ENCODE measurements around the gene ISG20L2.
"Not testable (repeated sequence)": the region's sequence is repeated elsewhere in the genome, so short reads cannot be mapped to it uniquely, and the experiment has no call there.

Gene ISG20L2

GRCh38 chr1:156728599-156729462 is at the start of gene ISG20L2:
ISG20L2 (minus strand) TSS chr1:156728766; CDS start chr1:156727652, 1,114 bp downstream.
- peak; percentile 93 for DNase-seq

DNA sequence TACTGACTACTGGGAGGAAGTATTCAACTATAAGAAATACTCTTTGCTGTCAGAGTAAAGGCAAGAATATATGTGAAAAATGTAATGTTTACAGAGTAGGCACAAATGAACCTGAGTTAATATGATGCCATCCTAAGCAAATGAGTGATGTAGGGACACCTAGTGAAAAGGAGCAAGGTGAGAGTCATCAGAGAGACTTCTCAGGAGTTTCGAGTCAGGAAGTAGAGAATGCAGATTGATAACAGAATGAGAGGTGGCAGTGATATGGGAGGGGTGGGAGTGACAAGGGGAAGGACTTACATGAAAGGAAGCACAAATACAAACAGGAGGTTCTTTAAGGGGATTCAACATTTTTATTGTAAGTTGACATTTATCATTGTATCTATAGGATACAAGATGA is 49.0 kb upstream of the ISG20L2 start:
- no peak for DNase-seq

GRCh38 chr1:156776942-156777341 is 48.4 kb upstream of the ISG20L2 start:
- no peak for DNase-seq

GRCh38 chr1:156775799-156776198 is 47.2 kb upstream of the ISG20L2 start:
- DNase-seq: no peak

DNA sequence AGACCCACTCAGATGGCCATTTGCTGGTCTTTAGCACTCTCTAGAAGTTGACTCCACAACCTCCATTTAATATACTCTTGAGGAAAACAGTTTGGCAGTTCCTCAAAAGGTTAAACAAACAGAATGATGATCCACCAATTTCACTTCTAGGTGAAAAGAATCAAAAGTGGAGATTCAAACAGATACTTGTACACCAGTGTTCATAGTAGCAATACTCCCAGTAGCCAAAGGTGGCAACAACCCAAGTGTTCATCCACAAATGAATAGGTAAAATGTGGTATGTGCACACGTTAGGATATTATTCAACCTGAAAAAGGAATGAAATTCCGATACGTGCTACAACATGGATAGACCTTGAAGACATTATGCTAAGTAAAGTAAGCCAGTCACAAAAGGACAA is 45.0 kb upstream of the ISG20L2 start:
- DNase-seq: no peak

- no peak for DNase-seq
Observed at GRCh38 chr1:156772728-156773497, 44.3 kb upstream of the ISG20L2 start.

DNA sequence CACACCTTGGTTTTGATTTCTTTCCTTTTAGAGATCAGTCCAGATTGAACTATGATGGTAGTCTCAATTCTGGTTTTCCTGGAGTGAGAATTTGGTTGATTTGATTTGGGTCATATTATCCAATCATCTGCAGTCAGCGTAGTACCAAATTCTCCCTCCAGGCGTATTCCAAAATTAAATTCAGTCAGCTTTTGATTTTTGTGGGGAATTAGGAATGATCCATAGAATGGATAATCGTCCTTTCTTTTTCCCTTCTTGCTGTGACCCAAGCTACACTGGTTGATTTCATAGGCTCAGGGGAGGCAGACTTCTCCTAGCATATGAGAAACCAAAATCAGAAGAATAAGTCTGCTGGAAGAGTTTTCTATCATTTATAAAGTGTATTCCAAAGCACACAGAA is 43.7 kb upstream of the ISG20L2 start:
- no peak for DNase-seq

DNA sequence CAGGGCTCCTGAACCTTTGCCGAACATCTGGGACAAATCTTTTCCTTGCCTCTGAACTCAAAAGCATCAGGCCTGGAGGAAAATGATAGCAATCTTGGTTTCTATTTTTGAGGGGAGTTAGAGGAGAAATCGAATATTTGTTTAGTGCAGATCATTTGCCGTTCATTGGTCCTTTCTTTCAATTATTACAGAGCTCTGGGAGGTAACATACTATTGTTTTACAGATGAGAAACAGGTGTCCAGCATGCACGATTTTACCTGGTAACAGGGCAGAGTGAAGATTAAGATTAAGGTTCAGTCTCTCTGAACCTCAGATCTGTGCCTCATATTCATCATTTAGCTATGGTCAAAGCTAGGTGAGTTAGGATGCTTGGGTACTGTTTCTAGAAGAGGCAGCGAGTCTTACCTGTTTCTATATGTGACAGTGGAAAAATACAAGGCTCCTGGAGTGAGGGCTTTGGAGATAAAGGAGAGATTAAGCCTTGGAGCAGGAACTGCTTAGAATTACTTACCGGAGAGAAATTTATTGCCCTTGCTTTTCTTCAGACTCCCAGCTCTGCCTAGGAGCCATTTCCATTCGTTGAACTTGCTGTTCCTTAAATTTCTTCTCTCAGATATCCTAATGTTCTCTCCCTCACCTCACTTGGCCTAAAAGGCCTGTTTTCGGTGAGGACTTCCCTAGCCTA is 40.2 kb upstream of the ISG20L2 start:
- DNase-seq: no peak

DNA sequence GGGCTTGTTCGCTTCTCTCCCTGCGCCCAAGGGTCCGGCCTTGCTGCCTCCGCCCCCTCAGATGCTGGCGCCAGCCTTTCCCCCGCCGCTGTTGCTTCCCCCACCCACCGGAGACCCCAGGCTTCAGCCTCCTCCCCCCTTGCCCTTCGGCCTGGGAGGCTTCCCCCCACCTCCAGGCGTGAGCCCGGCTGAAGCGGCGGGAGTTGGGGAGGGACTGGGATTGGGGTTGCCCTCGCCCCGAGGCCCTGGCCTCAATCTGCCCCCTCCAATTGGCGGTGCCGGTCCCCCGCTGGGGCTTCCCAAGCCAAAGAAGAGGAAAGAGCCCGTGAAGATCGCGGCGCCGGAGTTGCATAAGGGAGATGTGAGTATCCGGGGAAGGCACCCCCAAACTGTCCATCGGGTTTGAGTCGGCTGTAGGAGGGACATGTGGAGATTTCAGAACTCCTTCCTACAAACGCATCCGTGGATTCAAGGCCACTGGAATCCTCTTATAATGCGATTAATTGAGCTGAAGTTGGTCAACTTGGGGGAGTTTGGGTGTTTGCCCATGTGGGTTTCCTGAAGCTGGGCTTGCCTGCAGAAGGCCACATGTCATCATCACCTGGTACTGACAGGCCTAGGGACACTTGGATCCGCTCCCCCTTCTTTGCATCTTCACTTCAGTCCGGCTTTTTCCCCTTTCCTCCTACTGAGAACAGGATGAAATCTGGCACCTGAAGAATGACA is 39.5 kb upstream of the ISG20L2 start:
- peak; percentile 33 for DNase-seq

DNA sequence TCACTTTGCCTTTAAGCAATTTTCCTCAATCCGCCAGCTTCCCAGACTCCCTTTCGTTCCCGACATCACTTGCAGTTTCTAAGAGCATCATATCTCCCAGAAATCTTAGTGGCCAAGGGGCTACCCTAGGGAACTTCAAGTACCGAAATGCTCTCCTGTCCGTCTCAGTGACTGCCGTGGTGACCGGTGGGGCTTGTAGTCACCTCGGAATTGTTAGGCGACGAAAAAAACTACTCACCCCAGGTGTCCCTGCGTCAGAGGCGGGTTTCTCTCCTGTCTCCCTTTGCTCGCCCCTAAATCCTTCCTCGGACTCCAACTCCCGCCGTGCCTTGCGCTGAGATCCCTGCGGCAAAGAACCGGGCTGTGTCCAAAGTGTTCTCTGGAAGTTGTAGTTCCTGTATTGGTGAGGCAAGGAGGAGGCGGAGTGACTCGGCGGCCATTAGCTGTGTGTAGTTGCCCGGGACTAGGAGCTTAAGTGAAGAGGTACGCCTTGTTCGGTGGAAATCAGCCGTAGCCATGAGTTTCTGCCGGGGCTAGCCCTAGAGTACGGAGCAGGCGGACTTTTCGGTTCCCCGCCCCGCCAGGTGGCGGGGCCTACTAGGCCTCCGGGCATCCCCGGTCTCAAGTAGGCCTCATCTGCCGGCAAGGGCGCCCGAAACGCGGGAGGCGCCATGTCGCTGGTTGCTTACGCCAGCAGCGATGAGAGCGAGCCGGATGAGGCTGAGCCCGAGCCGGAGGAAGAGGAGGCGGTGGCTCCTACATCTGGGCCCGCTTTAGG is 38.7 kb upstream of the ISG20L2 start, which contains the start of gene PRCC:
PRCC (plus strand) TSS at position 435 of the 778 bp plus-strand sequence; CDS start at position 672, 237 bp downstream.
- DNase-seq: peak; percentile 100

- DNase-seq: peak; percentile 33
Observed at GRCh38 chr1:156766298-156767100, 37.9 kb upstream of the ISG20L2 start.

DNA sequence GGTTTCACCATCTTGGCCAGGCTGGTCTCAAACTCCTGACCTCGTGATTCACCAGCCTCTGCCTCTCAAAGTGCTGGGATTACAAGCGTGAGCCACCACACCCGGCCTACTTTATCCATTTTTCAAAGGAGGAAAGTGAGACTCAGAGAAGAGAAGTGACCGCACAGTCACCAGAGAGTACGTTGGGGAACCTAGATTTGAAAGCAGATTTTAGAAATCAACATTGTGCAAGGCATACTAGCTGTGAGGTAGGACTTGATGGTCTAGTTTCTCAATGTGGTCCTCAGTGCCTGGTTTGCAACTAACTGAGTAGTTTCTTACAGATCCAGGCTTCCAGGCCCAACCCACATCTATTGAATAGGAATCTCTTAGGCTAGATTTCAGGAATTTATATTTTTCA is 37.1 kb upstream of the ISG20L2 start:
- no peak for DNase-seq

DNA sequence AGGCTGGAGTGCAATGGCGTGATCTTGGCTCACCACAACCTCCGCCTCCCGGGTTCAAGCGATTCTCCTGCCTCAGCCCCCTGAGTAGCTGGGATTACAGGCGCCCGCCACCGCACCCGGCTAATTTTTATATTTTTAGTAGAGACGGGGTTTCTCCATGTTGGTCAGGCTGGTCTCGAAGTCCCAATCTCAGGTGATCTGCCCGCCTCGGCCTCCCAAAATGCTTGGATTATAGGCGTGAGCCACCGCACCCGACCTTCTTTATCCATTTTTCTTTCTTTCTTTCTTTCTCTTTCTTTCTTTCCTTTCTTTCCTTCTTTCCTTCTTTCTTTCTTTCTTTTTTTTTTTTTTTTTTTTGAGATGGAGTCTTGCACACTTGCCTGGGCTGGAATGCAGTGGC is 36.6 kb upstream of the ISG20L2 start:
- not testable (repeated sequence) for DNase-seq

GRCh38 chr1:156760796-156761104 is 32.2 kb upstream of the ISG20L2 start:
- DNase-seq: no peak

DNA sequence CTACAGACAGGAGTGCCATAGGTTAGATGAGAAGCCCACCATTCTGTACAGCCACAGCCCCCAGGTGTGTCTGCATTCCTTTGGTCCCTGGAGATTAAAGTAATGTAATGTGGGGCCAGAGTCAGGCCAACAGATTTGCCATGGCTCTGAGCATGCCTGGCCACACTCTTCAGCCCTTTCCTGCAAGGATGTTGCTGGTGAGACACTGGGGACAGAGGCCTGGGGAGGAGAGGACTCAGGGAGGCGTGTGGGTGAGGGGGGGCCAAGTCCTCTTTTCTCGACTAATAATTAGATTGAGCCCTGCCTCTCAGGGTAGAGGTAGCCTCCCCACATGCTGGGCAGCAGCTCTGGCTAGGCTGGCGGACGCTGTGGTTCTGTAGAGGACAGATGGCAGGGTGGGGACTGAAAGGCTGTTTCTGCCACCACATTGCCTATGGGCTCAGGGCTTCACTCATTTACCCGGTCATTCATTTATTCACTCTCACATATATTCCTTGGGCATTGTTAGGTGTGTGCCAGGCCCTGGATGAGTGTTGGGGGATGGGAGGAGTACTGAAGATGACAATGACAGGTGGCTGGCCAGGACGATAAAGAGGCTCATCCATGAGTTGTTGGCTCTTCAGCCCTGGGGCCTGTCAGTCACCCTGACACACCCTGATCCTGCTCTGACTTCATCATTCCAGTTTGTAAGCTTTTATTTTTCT is 31.7 kb upstream of the ISG20L2 start:
- no peak for DNase-seq

- not testable (repeated sequence) for DNase-seq
Observed at GRCh38 chr1:156757572-156758253, 29.1 kb upstream of the ISG20L2 start.

- DNase-seq: no peak
Observed at GRCh38 chr1:156756355-156756754, 27.8 kb upstream of the ISG20L2 start.

GRCh38 chr1:156755527-156755950 is 27.0 kb upstream of the ISG20L2 start:
- DNase-seq: no peak

DNA sequence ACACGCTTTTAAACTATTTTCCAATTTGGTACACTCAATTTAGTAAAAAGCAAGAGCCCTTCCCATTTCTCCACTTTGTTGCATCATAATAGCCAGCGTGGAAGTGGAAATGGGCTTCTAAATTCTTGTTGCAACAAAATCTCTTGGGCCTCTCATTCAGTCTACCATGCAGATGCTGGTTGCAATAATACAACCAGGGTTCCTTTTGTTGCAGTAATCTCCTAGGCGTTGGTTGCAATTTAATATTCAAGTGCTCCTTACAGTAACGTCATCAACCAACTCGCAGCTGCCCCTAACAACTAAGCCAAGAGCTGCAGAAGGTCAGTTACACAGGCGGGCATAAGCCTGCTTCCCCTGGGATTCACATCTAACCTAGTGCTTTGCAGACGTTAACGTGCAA is 25.7 kb upstream of the ISG20L2 start:
- no peak for DNase-seq

Measured in midbrain (tissue), 1 donor.